Endothelial cell of umbilical vein (primary cell): Measurements from ENCODE around the gene FOXJ1. TPM values are rescaled to one million over a fixed set of nuclear protein-coding genes. Genes with fewer than 3 reads are reported as not detected.

Experiments used
- BruUV-seq: library from RNA; stranded (reverse); fragments of 400-500 nt; replicated peaks from 2 replicates; lab custom pipeline; 2021; lab: Mats Ljungman, UMichigan
- CTCF ChIA-PET: fragments of 300-600, 350-600 bp; sonication (Branson Sonifier 250); formaldehyde crosslinking; loops from one replicate; lab custom pipeline; 2021; ENCODE audit warnings: antibody characterized with exemption, inconsistent platforms; lab: Charles Lee
- POLR2A ChIA-PET: fragments of 300-600, 350-600 bp; sonication (Branson Sonifier 250); formaldehyde crosslinking; loops from one replicate; lab custom pipeline; 2021; ENCODE audit warnings: antibody characterized with exemption, inconsistent platforms; lab: Charles Lee
- DNase-seq: peaks from one replicate; pipeline ENCODE4 v3.0.0-alpha.2; 2011; ENCODE audit warnings: low read depth, low spot score
- FAIRE-seq: peaks from 2 replicates; lab custom pipeline; 2011; peaks lifted over from hg19 to GRCh38; lab: Jason Lieb, UNC
- H2AFZ ChIP-seq: 2 replicates; pipeline ENCODE4 v1.6.0; 2012; ENCODE audit warnings: low read depth, low read length, control low read depth, inconsistent platforms
- H3K27ac ChIP-seq: 2 replicates; pipeline ENCODE4 v1.5.1; 2011; ENCODE audit warnings: low read depth, mild to moderate bottlenecking, control low read depth, low read length, moderate library complexity; ENCODE audit not compliant: insufficient read depth
- H3K27me3 ChIP-seq, 2 experiments: 2 replicates each; pipeline versions ENCODE4 v1.6.0 to v1.6.1; 2011; ENCODE audit warnings: low read length in 2 of 2, mixed read lengths in 1 of 2; ENCODE audit not compliant: control insufficient read depth in 2 of 2, insufficient read depth in 2 of 2
- H3K36me3 ChIP-seq, 2 experiments: 2 replicates in 1 of 2; 3 replicates in 1 of 2; pipeline ENCODE4 v1.5.1; 2011; ENCODE audit warnings: low read length in 2 of 2, mild to moderate bottlenecking in 1 of 2, moderate library complexity in 1 of 2; ENCODE audit not compliant: control insufficient read depth in 2 of 2, insufficient read depth in 2 of 2; ENCODE audit errors: extremely low read depth in 1 of 2
- H3K4me1 ChIP-seq: 3 replicates; pipeline ENCODE4 v1.5.1; 2011; ENCODE audit warnings: mild to moderate bottlenecking, low read length; ENCODE audit not compliant: control insufficient read depth, insufficient read depth; ENCODE audit errors: extremely low read depth
- H3K4me2 ChIP-seq: 2 replicates; pipeline ENCODE4 v1.6.1; 2011; ENCODE audit warnings: low read length, control low read depth, mixed read lengths; ENCODE audit not compliant: insufficient read depth
- H3K4me3 ChIP-seq, 3 experiments: fragments of 200-600 bp in 1 of 3; sonication (generic), shearing (Covaris generic) in 1 of 3; replicated peaks in 1 of 3; 2 replicates each; pipeline ENCODE4 v1.5.1; 2011 to 2016; ENCODE audit warnings: control low read depth in 3 of 3, low read length in 3 of 3, mild to moderate bottlenecking in 2 of 3, inconsistent platforms in 1 of 3, low read depth in 1 of 3, moderate library complexity in 1 of 3; ENCODE audit not compliant: insufficient read depth in 1 of 3
- H3K79me2 ChIP-seq: 2 replicates; pipeline ENCODE4 v1.6.0; 2012; ENCODE audit warnings: low read length, inconsistent platforms; ENCODE audit not compliant: control insufficient read depth, insufficient read depth
- H3K9ac ChIP-seq: replicated peaks from 2 replicates; pipeline ENCODE3; 2011; ENCODE audit warnings: low read length, control low read depth; ENCODE audit not compliant: insufficient read depth; ENCODE audit errors: extremely low read depth
- H3K9me1 ChIP-seq: replicated peaks from 3 replicates; pipeline ENCODE4 v1.6.0; 2011; ENCODE audit warnings: mild to moderate bottlenecking, low read length; ENCODE audit not compliant: control insufficient read depth, insufficient read depth; ENCODE audit errors: extremely low read depth
- H3K9me3 ChIP-seq: replicated peaks from 2 replicates; pipeline ENCODE4 v1.5.1; 2012; ENCODE audit warnings: low read length, inconsistent platforms; ENCODE audit not compliant: control insufficient read depth, insufficient read depth
- H4K20me1 ChIP-seq: replicated peaks from 2 replicates; pipeline ENCODE3; 2011; ENCODE audit warnings: mild to moderate bottlenecking, low read length; ENCODE audit not compliant: control insufficient read depth, insufficient read depth; ENCODE audit errors: extremely low read depth
- EZH2 ChIP-seq: IDR thresholded peaks from 2 replicates; pipeline ENCODE4 v1.6.1; 2012; ENCODE audit warnings: borderline replicate concordance, low read depth, mild to moderate bottlenecking, moderate library complexity, low read length, inconsistent platforms; ENCODE audit not compliant: severe bottlenecking
- FOS ChIP-seq: IDR thresholded peaks from 2 replicates; pipeline ENCODE4 v1.6.1; 2011; ENCODE audit warnings: mild to moderate bottlenecking, low read length, moderate library complexity, borderline replicate concordance; ENCODE audit not compliant: insufficient read depth
- GATA2 ChIP-seq: IDR thresholded peaks from 2 replicates; pipeline ENCODE4 v1.7.0; 2011; ENCODE audit warnings: low read depth, mild to moderate bottlenecking, moderate library complexity, mixed read lengths, low read length; ENCODE audit not compliant: insufficient read length, insufficient read depth
- JUN ChIP-seq: IDR thresholded peaks from 2 replicates; pipeline ENCODE4 v1.6.1; 2011; ENCODE audit warnings: borderline replicate concordance, low read depth; ENCODE audit not compliant: insufficient read length, insufficient read depth
- MYC ChIP-seq: IDR thresholded peaks from one replicate; pipeline ENCODE4 v1.6.1; 2011; ENCODE audit warnings: mild to moderate bottlenecking, low read depth, low read length
- POLR2A ChIP-seq: IDR thresholded peaks from 2 replicates; pipeline ENCODE4 v1.6.1; 2012; ENCODE audit warnings: low read depth, mild to moderate bottlenecking, control low read depth, low read length
- POLR2AphosphoS5 ChIP-seq: IDR thresholded peaks from 2 replicates; pipeline ENCODE4 v1.6.1; 2012; ENCODE audit warnings: low read depth, mild to moderate bottlenecking, control low read depth, low read length, moderate library complexity; ENCODE audit not compliant: insufficient read depth
- dilution Hi-C: fragments of 300-500 bp; cut with MboI; formaldehyde crosslinking; loops from one replicate; pipeline ENCODE4 v1.15.0; 2019; ENCODE audit warnings: low sequenced_read_pairs; ENCODE audit not compliant: extremely low pct_ligation_motif_present
- intact Hi-C: fragments of 100-400 bp; cut with micrococcal nuclease; formaldehyde crosslinking; loops from one replicate; pipeline ENCODE4 v1.10.0; 2022
- polyA plus RNA-seq, 4 experiments: library from polyadenylated mRNA; depleted of rRNA in 3 of 4; stranded (reverse) in 3 of 4; unstranded in 1 of 4; fragments of >200 nt; gene quantifications; 2 replicates each; pipeline versions ENCODE4 v1.2.1 to v1.2.3, GENCODE V29; 2011 to 2012; ENCODE audit warnings: missing spikeins in 1 of 4
- total RNA-seq: library from RNA; stranded (reverse); gene quantifications from 2 replicates; pipeline ENCODE4 v1.2.3, GENCODE V29; 2021
- TF ChIP-seq, protein P1 (sequence below), 2 donors: IDR thresholded peaks; 1 replicate in 1 of 2; 2 replicates in 1 of 2; pipeline ENCODE4 v1.5.1; 2011; ENCODE audit warnings: low read length in 2 of 2, mild to moderate bottlenecking in 2 of 2, moderate library complexity in 2 of 2, control low read depth in 1 of 2, inconsistent platforms in 1 of 2, low read depth in 1 of 2; ENCODE audit not compliant: insufficient read depth in 1 of 2; ENCODE audit errors: extremely low read depth in 1 of 2
- TF ChIP-seq, protein P2 (sequence below): IDR thresholded peaks from 2 replicates; pipeline ENCODE4 v1.6.1; 2011; ENCODE audit not compliant: insufficient read depth, insufficient read length

Gene FOXJ1
- total and polyA plus RNA-seq, 2 donors (not counting 3 experiments of a cell fraction or from before 2014, with no cell fraction given): not detected

- H3K9ac ChIP-seq: no peak overlapping the region
- POLR2A ChIA-PET: no interaction called here
These were observed 3.5 kb downstream of the FOXJ1 start for GRCh38 chr17:76137351-76138233.

More at GRCh38 chr17:76137351-76138233, 3.5 kb downstream of the FOXJ1 start:
- no peak overlapping the region for H3K4me3 ChIP-seq
- peaks cover 17 to 26% of the 10 kb centered on the region in 2 experiments for H3K27me3 ChIP-seq
- dilution Hi-C loops (no loop called here), intact Hi-C loops (no loop called here)
- H3K9me3 ChIP-seq: no peaks in the 10 kb centered on the region
- H4K20me1 ChIP-seq: no peaks in the 10 kb centered on the region
- CTCF ChIA-PET: interaction anchor here (1.5 kb wide), 1 partner anchor 141 kb away, joined by 3 read pairs; no protein-coding TSS in a partner anchor
- H3K79me2 ChIP-seq: no peaks in the 10 kb centered on the region
- H3K4me2 ChIP-seq: no peak overlapping the region
- H3K27ac ChIP-seq: no peak overlapping the region
- H2AFZ ChIP-seq: no peak overlapping the region
- FAIRE-seq (no peak), DNase-seq (no peak)
- no peaks in the 10 kb centered on the region for H3K9me1 ChIP-seq
- peaks cover 4% of the 10 kb centered on the region for H3K4me1 ChIP-seq
- H3K36me3 ChIP-seq: no peaks in the 10 kb centered on the region
- TF ChIP-seq GATA2 (no peak), JUN (no peak), MYC (no peak), EZH2 (no peak), FOS (no peak), POLR2A (no peak), POLR2AphosphoS5 (no peak)
- TF ChIP-seq, protein P1, sequence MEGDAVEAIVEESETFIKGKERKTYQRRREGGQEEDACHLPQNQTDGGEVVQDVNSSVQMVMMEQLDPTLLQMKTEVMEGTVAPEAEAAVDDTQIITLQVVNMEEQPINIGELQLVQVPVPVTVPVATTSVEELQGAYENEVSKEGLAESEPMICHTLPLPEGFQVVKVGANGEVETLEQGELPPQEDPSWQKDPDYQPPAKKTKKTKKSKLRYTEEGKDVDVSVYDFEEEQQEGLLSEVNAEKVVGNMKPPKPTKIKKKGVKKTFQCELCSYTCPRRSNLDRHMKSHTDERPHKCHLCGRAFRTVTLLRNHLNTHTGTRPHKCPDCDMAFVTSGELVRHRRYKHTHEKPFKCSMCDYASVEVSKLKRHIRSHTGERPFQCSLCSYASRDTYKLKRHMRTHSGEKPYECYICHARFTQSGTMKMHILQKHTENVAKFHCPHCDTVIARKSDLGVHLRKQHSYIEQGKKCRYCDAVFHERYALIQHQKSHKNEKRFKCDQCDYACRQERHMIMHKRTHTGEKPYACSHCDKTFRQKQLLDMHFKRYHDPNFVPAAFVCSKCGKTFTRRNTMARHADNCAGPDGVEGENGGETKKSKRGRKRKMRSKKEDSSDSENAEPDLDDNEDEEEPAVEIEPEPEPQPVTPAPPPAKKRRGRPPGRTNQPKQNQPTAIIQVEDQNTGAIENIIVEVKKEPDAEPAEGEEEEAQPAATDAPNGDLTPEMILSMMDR (IDR thresholded peaks at IDR 0.05; ENCODE audit: extremely low read depth in 1 of 2, insufficient read depth in 1 of 2, low read depth in 1 of 2, low read length in 2 of 2): no peak
- TF ChIP-seq, protein P2, sequence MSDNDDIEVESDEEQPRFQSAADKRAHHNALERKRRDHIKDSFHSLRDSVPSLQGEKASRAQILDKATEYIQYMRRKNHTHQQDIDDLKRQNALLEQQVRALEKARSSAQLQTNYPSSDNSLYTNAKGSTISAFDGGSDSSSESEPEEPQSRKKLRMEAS: no peak
- no TSS peak for BruUV-seq
